Transverse colon (tissue), 4 donors: ENCODE measurements around the gene PAQR9. TPM values are rescaled to one million over a fixed set of nuclear protein-coding genes. Genes with fewer than 3 reads are reported as not detected.

Source experiments
- DNase-seq: peaks from one replicate; pipeline ENCODE4 v3.0.0-alpha.2; 2019
- H3K27ac ChIP-seq, 4 donors: fragments of 200-600 bp; sonication (generic); 2 replicates each; pipeline ENCODE4 v1.5.1; 2016 to 2018; ENCODE audit warnings: inconsistent platforms in 4 of 4
- H3K27me3 ChIP-seq: fragments of 200-600 bp; sonication (generic); 2 replicates; pipeline ENCODE4 v1.5.1; 2017; ENCODE audit warnings: inconsistent platforms
- H3K36me3 ChIP-seq, 4 donors: fragments of 200-600 bp; sonication (generic); 2 replicates each; pipeline ENCODE4 v1.5.1; 2017 to 2019; ENCODE audit warnings: inconsistent platforms in 4 of 4
- H3K4me1 ChIP-seq, 4 donors: fragments of 200-600 bp; sonication (generic); 2 replicates each; pipeline ENCODE4 v1.5.1; 2017 to 2020; ENCODE audit warnings: inconsistent platforms in 4 of 4
- H3K4me3 ChIP-seq, 4 donors: fragments of 200-600 bp; sonication (generic); 1 replicate in 1 of 4; 2 replicates in 3 of 4; pipeline versions ENCODE4 v1.5.1 to v1.6.1; 2017 to 2019; ENCODE audit warnings: inconsistent platforms in 4 of 4
- H3K9me3 ChIP-seq, 2 donors: fragments of 200-600 bp; sonication (generic); 2 replicates each; pipeline ENCODE4 v1.5.1; 2017 to 2019; ENCODE audit warnings: inconsistent platforms in 2 of 2
- EP300 ChIP-seq: sonication (generic); formaldehyde crosslinking; IDR thresholded peaks from one replicate; pipeline ENCODE4 v1.6.1; 2017; ENCODE audit warnings: antibody characterized with exemption, low read depth
- POLR2A ChIP-seq: fragments of 450-650 bp; IDR thresholded peaks from one replicate; pipeline ENCODE4 v1.6.1; 2016; ENCODE audit warnings: antibody characterized with exemption, mild to moderate bottlenecking, moderate library complexity
- POLR2AphosphoS5 ChIP-seq, 3 donors: sonication (generic); formaldehyde crosslinking; IDR thresholded peaks; one replicate each; pipeline ENCODE4 v1.6.1; 2016; ENCODE audit warnings: antibody characterized with exemption in 3 of 3
- WGBS, 2 donors: methylation state at CpG; one replicate each; pipeline ENCODE4 v1.1.5; 2018; ENCODE audit warnings: low coverage in 1 of 2; 5-methylcytosine and 5-hydroxymethylcytosine counted together
- in situ Hi-C, 4 donors: fragments of 200-750 bp; cut with MboI; loops; one replicate each; pipeline versions ENCODE4 v1.15.0 to v1.15.1; 2017; ENCODE audit warnings: low sequenced_read_pairs in 3 of 4, low pct_ligation_motif_present in 1 of 4, low pct_unique_long_range_greater_than_20kb in 1 of 4
- intact Hi-C: fragments of 100-400 bp; cut with DNase I; formaldehyde crosslinking; loops from one replicate; pipeline ENCODE4 v1.15.1; 2023; ENCODE audit warnings: low total_unique reads
- total RNA-seq, 4 donors: library from RNA; depleted of rRNA; stranded (reverse); fragments of >200 nt; gene quantifications; one replicate each; pipeline ENCODE4 v1.1.0, GENCODE V29; 2016
- TF ChIP-seq, protein P1 (sequence below), 5 experiments: fragments of 200-600 bp in 3 of 5; fragments of 450-650 bp in 2 of 5; sonication (generic) in 3 of 5; IDR thresholded peaks; 1 replicate in 2 of 5; 2 replicates in 3 of 5; pipeline ENCODE4 v1.5.1; 2016 to 2017; ENCODE audit warnings: antibody characterized with exemption in 5 of 5, inconsistent platforms in 3 of 5, mild to moderate bottlenecking in 2 of 5, moderate library complexity in 1 of 5

The PAQR9 gene
- total RNA-seq, 4 donors from 2014 or later = not detected

DNA sequence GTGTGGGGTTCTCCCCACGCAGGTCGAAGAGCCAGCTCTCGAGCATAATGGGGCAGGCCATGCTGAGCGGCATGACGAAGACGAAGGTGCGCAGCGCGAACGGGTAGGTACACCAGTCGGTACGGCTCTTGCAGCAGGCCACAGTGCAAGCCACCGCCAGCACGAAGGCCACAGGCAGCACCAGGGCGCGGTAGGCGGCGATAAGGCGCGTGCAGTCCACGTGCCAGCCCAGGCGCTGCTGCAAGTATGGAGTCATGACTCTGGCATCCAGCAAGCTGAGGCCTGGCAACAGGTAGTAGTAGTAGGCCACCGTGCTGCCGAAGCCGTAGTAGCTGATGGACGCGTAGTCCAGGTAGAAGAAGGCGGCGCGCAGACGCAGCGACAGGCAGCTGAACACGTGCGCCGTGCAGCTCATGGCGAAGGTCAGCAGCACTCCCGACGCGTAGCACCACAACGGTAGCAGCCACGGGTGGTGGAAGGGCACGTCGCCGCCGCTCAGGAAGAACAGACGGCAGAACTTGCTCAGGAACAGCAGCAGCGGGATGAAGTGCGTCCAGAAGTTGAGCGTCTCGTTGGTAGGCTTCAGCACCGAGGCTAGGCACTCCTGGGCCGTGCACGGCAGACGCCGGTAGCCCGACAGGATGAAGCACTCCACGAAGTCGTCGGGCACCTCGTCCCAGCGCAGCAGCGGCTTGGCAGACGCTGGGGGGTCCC is 797 bp downstream of the PAQR9 start:
- TF ChIP-seq POLR2AphosphoS5 (IDR thresholded peaks at IDR 0.05) = no peak
- TF ChIP-seq EP300 = no peak
- no peak for TF ChIP-seq POLR2A
- TF ChIP-seq, protein P1, sequence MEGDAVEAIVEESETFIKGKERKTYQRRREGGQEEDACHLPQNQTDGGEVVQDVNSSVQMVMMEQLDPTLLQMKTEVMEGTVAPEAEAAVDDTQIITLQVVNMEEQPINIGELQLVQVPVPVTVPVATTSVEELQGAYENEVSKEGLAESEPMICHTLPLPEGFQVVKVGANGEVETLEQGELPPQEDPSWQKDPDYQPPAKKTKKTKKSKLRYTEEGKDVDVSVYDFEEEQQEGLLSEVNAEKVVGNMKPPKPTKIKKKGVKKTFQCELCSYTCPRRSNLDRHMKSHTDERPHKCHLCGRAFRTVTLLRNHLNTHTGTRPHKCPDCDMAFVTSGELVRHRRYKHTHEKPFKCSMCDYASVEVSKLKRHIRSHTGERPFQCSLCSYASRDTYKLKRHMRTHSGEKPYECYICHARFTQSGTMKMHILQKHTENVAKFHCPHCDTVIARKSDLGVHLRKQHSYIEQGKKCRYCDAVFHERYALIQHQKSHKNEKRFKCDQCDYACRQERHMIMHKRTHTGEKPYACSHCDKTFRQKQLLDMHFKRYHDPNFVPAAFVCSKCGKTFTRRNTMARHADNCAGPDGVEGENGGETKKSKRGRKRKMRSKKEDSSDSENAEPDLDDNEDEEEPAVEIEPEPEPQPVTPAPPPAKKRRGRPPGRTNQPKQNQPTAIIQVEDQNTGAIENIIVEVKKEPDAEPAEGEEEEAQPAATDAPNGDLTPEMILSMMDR (IDR thresholded peaks at IDR 0.05) = no peak
- peak overlapping the region in 3 of 4 donors; percentile 39 to 60 (median 40) for H3K4me3 ChIP-seq
- no peaks in the 10 kb centered on the region for H3K36me3 ChIP-seq
- H3K4me1 ChIP-seq = peaks cover 0 to 10% (median 9%) of the 10 kb centered on the region in 4 donors
- intact Hi-C loops = no loop called here
- no peaks in the 10 kb centered on the region for H3K9me3 ChIP-seq
- H3K27ac ChIP-seq = no peak overlapping the region
- WGBS, 2 donors = 68% methylated on average over 63 of the region's 63 CpGs; no CpG with 5 or more reads in 1 of the 2 donors
- in situ Hi-C loops = no loop called here
- peaks cover 88% of the 10 kb centered on the region for H3K27me3 ChIP-seq
- no peak for DNase-seq

DNA sequence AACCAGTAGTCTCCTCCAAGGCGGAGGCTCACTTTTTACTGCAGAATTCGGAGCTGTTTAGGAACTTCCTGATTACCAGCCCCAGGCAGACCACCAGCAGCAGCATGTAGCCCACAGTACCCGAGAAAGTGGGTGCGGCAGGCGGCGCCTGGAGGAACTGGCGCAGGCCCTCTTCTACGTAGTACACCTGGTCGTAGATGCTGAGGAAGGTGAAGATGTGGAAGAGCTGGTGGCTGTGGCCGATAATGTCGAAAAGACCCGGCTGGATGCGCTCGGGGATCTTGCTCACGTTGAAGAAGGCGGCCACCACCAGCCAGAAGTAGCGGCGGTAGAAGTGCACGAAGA is 1.3 kb downstream of the PAQR9 start:
- H3K27me3 ChIP-seq = peaks cover 91% of the 10 kb centered on the region

DNA sequence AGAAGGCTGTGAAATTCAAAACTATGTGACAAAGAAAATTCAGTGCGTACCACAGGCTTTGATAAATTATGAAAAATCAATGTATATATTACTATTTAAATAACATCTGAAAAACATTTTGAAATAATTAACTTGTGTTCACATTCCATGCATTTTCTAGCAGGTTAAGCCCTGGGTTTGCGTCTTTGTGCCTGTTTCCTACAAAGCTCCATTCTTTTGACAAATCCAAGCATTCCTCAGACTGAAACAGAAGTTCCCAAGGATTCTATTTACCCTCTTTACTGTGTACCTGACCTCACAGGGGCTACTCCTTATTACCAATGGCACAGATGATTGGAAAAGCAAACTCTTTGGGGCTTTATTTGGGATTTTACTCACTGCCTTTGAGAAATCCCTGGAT is 1.9 kb downstream of the PAQR9 start:
- Histone ChIP-seq H3K27me3 (peaks cover 88% of the 10 kb centered on the region), H3K36me3 (no peaks in the 10 kb centered on the region), H3K4me3 (no peak overlapping the region), H3K9me3 (no peaks in the 10 kb centered on the region), H3K4me1 (peaks cover 0 to 10% (median 9%) of the 10 kb centered on the region in 4 donors), H3K27ac (no peak overlapping the region)
- in situ Hi-C loops (no loop called here), intact Hi-C loops (no loop called here)
- WGBS, 2 donors = 89 to 94% methylated on average over 2 of the region's 2 CpGs
- TF ChIP-seq EP300 (no peak), POLR2AphosphoS5 (IDR thresholded peaks at IDR 0.05) (no peak), POLR2A (no peak)
- TF ChIP-seq, protein P1 (IDR thresholded peaks at IDR 0.05) = no peak
- DNase-seq = no peak

More for the DNA sequence above, 1.3 kb downstream of the PAQR9 start:
- Histone ChIP-seq H3K9me3 (no peaks in the 10 kb centered on the region), H3K27ac (no peak overlapping the region), H3K4me3 (no peak overlapping the region), H3K36me3 (no peaks in the 10 kb centered on the region), H3K4me1 (peaks cover 0 to 10% (median 9%) of the 10 kb centered on the region in 4 donors)
- in situ Hi-C loops = no loop called here
- 96 to 100% methylated on average over 1 to 19 of the region's 19 CpGs for WGBS, 2 donors
- TF ChIP-seq EP300 (no peak), POLR2A (no peak), POLR2AphosphoS5 (IDR thresholded peaks at IDR 0.05) (no peak)
- TF ChIP-seq, protein P1 (IDR thresholded peaks at IDR 0.05) = no peak
- DNase-seq = no peak
- intact Hi-C loops = no loop called here

DNA sequence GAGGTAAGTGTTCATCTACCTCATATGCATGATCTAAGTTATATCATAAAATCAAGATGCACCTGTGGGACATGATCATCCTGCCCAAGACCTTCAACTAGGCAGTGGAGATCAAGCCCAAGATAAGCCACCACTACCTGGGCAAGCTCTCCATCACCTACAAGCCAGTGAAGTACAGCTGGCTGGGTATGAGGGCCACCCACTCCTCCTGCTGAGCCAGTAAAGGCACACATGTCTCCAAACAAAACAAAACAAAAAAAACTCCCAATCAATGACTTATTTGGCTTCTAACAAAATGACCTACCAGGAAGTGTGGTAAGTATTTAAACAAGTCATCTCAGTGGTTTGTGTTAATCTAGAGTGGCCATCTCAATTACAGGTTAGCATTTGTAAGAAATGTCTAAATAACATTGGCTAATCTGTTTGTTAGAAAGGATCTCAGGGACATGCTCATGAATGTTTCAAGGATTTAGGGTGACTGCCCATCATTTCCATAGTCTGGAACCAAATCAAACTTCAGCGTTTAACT is 3.1 kb downstream of the PAQR9 start:
- no peaks in the 10 kb centered on the region for H3K36me3 ChIP-seq
- intact Hi-C loops = no loop called here
- in situ Hi-C loops = no loop called here
- no peak for DNase-seq
- H3K9me3 ChIP-seq = no peaks in the 10 kb centered on the region
- H3K4me1 ChIP-seq = peaks cover 0 to 10% (median 9%) of the 10 kb centered on the region in 4 donors
- H3K27me3 ChIP-seq = peaks cover 76% of the 10 kb centered on the region
- no peak overlapping the region for H3K4me3 ChIP-seq
- 92 to 94% methylated on average over 1 of the region's 1 CpG for WGBS, 2 donors
- TF ChIP-seq POLR2AphosphoS5 (IDR thresholded peaks at IDR 0.05) (no peak), POLR2A (no peak), EP300 (no peak)
- TF ChIP-seq, protein P1 (IDR thresholded peaks at IDR 0.05) = no peak
- no peak overlapping the region for H3K27ac ChIP-seq
